ENCODE measurements around the gene TSPEAR.

TSPEAR gene

DNA sequence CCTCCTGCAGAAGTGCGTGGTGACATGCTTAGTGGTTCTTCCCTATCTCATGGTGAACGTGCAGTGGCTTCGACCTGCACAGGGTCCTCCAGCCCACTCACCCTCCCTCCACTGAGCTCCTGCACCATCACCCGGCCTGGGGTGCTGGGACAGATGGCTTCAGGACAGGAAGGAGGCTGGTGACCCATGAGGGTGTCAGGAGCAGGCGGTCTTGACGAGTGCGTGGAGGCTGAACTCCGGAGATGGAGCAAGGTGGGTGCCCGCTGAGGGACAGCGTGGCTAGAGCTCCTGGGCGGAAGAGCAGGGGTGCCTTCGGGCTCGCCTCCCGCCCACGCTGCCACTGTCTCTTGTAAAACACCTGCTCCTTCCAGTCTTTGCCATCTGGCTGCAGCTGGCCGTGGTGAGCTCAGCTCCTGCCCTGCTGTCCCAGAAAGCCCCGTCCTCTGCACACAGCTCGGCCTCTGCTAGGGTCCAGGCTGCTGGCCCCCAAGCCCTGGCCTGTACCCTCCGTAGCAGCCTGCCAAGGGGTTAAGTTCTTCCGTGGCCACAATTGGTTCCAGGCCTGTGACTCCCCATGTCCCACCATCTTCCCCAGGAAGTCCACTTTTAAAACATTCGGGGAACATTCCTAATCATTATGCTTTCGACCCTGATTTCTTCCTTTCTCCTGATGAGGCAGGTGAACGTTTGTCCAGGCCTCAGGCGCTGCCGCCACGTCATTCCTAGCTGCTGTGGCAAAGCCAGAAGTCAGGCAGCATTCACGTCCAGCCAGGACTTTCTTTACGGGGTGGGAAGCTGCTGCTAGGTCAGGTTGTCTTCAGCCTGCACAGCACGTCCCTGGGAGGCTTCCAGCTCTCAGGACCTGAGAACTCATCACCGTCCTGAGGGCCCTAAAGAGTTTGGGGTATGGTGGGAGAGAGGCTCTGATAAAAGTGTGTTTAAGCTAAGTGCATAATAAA, 179.5 kb downstream of the TSPEAR start:
- TF ChIP-seq, protein P1, sequence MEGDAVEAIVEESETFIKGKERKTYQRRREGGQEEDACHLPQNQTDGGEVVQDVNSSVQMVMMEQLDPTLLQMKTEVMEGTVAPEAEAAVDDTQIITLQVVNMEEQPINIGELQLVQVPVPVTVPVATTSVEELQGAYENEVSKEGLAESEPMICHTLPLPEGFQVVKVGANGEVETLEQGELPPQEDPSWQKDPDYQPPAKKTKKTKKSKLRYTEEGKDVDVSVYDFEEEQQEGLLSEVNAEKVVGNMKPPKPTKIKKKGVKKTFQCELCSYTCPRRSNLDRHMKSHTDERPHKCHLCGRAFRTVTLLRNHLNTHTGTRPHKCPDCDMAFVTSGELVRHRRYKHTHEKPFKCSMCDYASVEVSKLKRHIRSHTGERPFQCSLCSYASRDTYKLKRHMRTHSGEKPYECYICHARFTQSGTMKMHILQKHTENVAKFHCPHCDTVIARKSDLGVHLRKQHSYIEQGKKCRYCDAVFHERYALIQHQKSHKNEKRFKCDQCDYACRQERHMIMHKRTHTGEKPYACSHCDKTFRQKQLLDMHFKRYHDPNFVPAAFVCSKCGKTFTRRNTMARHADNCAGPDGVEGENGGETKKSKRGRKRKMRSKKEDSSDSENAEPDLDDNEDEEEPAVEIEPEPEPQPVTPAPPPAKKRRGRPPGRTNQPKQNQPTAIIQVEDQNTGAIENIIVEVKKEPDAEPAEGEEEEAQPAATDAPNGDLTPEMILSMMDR (IDR thresholded peaks at IDR 0.05; ENCODE audit: low read depth, low read length, missing control alignments): no peak
- H3K4me3 ChIP-seq (replicated peaks; ENCODE audit: low read depth, low read length): no peak overlapping the region
- no peak for DNase-seq (ENCODE audit: extremely low read depth, low read depth)

DNA sequence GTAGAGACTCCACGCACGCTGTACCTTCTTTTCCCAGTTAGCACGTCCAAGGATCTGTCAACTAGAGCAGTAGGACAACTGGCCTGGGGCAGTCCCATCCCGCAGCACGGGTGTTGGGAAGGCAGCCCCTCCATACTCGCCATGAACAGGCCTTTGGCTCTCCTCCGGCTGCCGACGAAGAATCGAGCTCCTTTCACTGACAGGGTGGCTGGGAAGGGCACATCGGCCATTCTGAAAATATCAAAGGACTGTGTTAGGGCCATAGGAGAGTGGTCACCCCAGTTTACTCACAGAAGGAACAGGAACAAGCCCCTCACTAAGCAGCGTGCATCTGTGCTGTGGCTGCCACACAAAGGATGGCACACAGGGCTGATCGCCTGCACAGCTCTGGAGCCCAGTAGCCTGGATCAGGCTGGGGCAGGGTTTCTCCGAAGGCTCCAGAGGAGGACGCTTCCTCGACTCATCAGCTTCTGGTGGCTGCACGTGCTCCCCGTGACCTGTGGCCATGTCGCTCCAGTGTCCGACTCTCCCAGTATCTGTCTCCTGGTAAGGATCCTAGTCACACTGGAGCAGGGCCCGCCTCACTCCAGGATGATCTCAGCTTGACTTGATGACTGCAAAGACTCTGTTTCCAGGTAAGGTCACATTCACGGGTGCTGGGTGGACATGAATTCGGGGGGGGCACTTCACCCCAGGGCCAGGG, 180.3 kb downstream of the TSPEAR start:
- TF ChIP-seq, protein P1 (IDR thresholded peaks at IDR 0.05; ENCODE audit: low read depth, low read length, missing control alignments): no peak
- H3K4me3 ChIP-seq (replicated peaks; ENCODE audit: low read depth, low read length): no peak overlapping the region
- no peak for DNase-seq (ENCODE audit: extremely low read depth, low read depth)

DNA sequence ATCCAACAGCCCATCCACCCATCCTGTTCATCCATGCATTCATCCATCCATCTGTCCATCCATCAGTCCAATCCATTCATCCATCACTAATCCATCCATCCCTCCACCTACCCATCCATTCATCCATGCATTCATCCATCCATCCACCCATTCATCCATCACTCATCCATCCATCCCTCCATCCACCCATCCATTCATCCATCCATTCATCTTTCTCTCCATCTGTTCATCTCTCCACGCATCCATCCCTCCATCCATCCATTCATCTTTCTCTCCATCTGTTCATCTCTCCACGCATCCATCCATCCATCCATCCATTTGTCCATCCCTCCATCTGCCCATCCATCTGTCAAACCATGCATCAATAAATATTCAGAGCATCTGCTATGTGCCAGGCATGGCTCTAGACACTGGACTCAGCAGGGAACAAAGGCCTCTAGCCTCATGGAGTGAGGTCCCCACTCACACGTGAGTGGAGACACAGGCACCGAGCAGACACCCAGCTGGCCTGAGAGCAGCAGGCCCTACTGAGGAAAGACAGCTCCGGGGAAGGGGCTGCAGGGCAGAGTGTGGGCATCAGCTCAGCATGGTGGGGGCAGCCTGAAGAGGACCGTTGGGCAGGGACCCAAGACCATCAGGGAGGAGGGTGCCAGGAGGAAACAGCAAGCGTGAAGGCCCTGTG, 181.0 kb downstream of the TSPEAR start:
- no peak for DNase-seq (ENCODE audit: extremely low read depth, low read depth)
- TF ChIP-seq, protein P1 (IDR thresholded peaks at IDR 0.05; ENCODE audit: low read depth, low read length, missing control alignments): no peak
- no peak overlapping the region for H3K4me3 ChIP-seq (replicated peaks; ENCODE audit: low read depth, low read length)

DNA sequence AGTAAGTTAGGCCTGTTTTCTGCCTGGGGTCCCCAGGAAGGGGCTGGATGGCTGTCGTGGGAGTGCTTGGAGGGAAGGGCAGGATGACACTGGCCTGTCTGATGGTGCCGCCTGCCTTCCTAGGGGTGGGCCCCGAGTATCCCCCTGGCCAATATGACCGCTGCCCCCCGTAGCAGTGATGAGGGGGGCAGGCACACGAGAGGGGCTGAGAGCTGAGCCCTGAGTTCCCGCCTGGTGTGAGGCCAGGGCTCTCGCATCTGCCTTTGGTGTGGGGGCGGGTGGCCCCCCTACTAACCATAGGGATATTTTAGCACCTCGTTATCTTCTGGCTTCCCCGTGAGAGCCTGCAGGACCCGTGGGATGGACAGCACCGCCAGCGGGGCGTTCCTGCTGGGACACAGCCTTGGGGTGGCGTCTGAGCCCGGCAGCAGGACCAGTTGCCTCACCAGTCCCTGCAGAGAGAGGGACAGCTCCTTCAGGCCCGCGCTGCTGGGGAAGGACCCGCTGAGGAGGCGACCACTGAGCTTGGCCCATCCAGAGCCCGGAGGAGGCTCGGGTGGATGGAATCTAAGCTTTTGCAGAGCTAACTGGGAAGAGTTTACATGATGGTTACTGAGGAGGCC, 181.8 kb downstream of the TSPEAR start:
- H3K4me3 ChIP-seq (replicated peaks; ENCODE audit: low read depth, low read length): no peak overlapping the region
- TF ChIP-seq, protein P1 (IDR thresholded peaks at IDR 0.05; ENCODE audit: low read depth, low read length, missing control alignments): no peak
- no peak for DNase-seq (ENCODE audit: extremely low read depth, low read depth)

DNA sequence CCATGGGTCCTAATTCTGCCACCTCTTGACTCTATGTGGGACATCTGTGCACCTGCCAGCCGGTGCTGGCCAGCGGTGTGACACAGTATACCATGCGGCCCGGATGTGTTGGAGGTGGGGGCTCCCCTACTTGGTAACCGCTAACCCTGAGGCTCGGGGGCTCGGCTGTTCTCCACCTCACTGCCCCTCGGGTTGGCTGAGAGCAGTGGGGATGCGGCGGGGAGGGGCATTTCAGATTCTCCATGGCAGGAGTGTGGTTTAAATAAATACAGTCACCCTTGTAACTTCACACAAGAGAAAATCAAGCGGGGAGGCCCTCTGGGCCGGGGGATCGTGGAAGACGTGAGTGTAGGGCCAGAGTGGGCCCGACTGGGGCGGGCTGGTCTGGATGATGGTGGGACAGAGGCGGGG, 182.4 kb downstream of the TSPEAR start:
- no peak for DNase-seq (ENCODE audit: extremely low read depth, low read depth)
- no peak overlapping the region for H3K4me3 ChIP-seq (replicated peaks; ENCODE audit: low read depth, low read length)
- TF ChIP-seq, protein P1 (IDR thresholded peaks at IDR 0.05; ENCODE audit: low read depth, low read length, missing control alignments): no peak

DNA sequence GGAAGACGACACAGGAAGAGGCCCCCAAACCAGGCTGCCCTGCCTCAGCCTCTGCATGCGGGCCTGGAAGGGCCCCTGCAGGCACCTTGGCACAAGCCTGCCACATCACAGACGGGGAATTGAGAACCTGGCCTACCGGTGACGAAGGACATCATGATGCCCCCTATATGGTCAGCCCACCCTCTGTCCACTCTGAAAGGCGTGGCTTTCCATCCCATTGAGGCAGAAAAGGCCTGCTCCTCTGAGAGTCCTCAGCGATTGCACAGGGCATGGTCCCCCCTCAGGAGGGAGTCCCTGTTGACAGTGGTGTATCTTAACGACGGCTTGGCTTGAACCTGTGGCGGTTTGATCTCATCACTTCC, 182.8 kb downstream of the TSPEAR start:
- no peak for DNase-seq (ENCODE audit: extremely low read depth, low read depth)
- no peak overlapping the region for H3K4me3 ChIP-seq (replicated peaks; ENCODE audit: low read depth, low read length)
- TF ChIP-seq, protein P1 (IDR thresholded peaks at IDR 0.05; ENCODE audit: low read depth, low read length, missing control alignments): no peak
